Pancreas (tissue), 10 donors: Measurements from ENCODE around the gene TNS3. TPM values are rescaled to one million over a fixed set of nuclear protein-coding genes. Genes with fewer than 3 reads are reported as not detected.

ENCODE experiments used
- ATAC-seq, 4 donors: fragments of 200-7000 bp; cut with Tn5 transposase; one replicate each; pipeline versions ENCODE4 v1.8.0 to v1.9.1; 2020; ENCODE audit warnings: mild to moderate bottlenecking in 4 of 4, moderate library complexity in 4 of 4
- DNase-seq, 6 donors: peaks; one replicate each; pipeline ENCODE4 v3.0.0-alpha.2; 2020
- FAIRE-seq: peaks from 2 replicates; lab custom pipeline; 2012; peaks lifted over from hg19 to GRCh38; lab: Jason Lieb, UNC
- H3K27ac ChIP-seq, 4 donors: fragments of 200-600 bp; sonication (generic); 1 replicate in 3 of 4; 2 replicates in 1 of 4; pipeline versions ENCODE4 v1.5.0 to v1.8.0; 2020
- H3K27me3 ChIP-seq, 4 donors: fragments of 200-600 bp; one replicate each; pipeline ENCODE4 v1.8.0; 2021
- H3K36me3 ChIP-seq, 3 donors: fragments of 200-600 bp; sonication (generic) in 1 of 3; one replicate each; pipeline versions ENCODE4 v1.5.0 to v1.8.0; 2020 to 2021
- H3K4me1 ChIP-seq, 3 donors: fragments of 200-600 bp; one replicate each; pipeline ENCODE4 v1.8.0; 2021
- H3K4me3 ChIP-seq, 4 donors: fragments of 200-600 bp; sonication (generic) in 2 of 4; one replicate each; pipeline versions ENCODE4 v1.5.0 to v1.8.0; 2020 to 2021
- H3K9me3 ChIP-seq, 4 donors: fragments of 200-600 bp; one replicate each; pipeline ENCODE4 v1.8.0; 2021
- WGBS, 2 donors: extraction: QIAGEN DNeasy Blood & Tissue Kit; methylation state at CpG; one replicate each; pipeline ENCODE4 v1.1.7; 2013; 5-methylcytosine and 5-hydroxymethylcytosine counted together
- intact Hi-C, 3 donors: fragments of 100-400 bp; cut with DNase I; formaldehyde crosslinking; loops; one replicate each; pipeline versions ENCODE4 v1.11.1 to v1.14.2; 2022
- polyA plus RNA-seq, 2 donors: library from polyadenylated mRNA; stranded (reverse); fragments of 200-250 nt; gene quantifications; one replicate each; pipeline ENCODE4 v1.2.3, GENCODE V29; 2013
- total RNA-seq, 6 donors: library from RNA; stranded (reverse); fragmentation: NEBNext Ultra II Directional in 4 of 6; extraction: Animal tissue kit (Norgen Biotek cat#: 25700) in 4 of 6; gene quantifications; one replicate each; pipeline versions ENCODE4 v1.2.1 to v1.2.4, GENCODE V29; 2021 to 2023
- TF ChIP-seq, protein P1 (sequence below), 4 donors: fragments of 200-600 bp; sonication (generic) in 3 of 4; IDR thresholded peaks; one replicate each; pipeline versions ENCODE4 v1.5.0 to v1.8.0; 2021; ENCODE audit warnings: antibody characterized with exemption in 4 of 4
- donor health status: healthy with polysubstance abuse.
- donor health status: DM: no; HTN: no; CAD: no; lungs with moderate emphysema.
- donor health status: DM: no; HTN: no; CAD: no.
- donor health status: control.
- donor health status: control.
- donor health status: Bipolar disorder and iron deficiency.
- donor health status: DM: yes; HTN: yes; CAD: no.
- donor health status: DM: no; HTN: no; CAD: no.
- donor health status: DM: no; HTN: no; CAD: no.
- donor health status: DM: yes; HTN: yes; CAD: no.

Gene TNS3
- total and polyA plus RNA-seq, 8 donors: 28.0 to 125 (median 91.2) TPM

GRCh38 chr7:47394751-47395252 is 187.1 kb downstream of the TNS3 start:
- TF ChIP-seq, protein P1, sequence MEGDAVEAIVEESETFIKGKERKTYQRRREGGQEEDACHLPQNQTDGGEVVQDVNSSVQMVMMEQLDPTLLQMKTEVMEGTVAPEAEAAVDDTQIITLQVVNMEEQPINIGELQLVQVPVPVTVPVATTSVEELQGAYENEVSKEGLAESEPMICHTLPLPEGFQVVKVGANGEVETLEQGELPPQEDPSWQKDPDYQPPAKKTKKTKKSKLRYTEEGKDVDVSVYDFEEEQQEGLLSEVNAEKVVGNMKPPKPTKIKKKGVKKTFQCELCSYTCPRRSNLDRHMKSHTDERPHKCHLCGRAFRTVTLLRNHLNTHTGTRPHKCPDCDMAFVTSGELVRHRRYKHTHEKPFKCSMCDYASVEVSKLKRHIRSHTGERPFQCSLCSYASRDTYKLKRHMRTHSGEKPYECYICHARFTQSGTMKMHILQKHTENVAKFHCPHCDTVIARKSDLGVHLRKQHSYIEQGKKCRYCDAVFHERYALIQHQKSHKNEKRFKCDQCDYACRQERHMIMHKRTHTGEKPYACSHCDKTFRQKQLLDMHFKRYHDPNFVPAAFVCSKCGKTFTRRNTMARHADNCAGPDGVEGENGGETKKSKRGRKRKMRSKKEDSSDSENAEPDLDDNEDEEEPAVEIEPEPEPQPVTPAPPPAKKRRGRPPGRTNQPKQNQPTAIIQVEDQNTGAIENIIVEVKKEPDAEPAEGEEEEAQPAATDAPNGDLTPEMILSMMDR (IDR thresholded peaks at IDR 0.05): no peak
- Histone ChIP-seq H3K27me3 (no peaks in the 10 kb centered on the region), H3K4me1 (peaks cover 9 to 16% (median 13%) of the 10 kb centered on the region in 3 donors), H3K27ac (no peak overlapping the region), H3K4me3 (no peak overlapping the region), H3K9me3 (no peaks in the 10 kb centered on the region), H3K36me3 (peaks cover 6 to 57% (median 17%) of the 10 kb centered on the region in 3 donors)
- ATAC-seq (no peak), FAIRE-seq (no peak), DNase-seq (peak in 1 of 6 donors; percentile 38)
- WGBS, 2 donors: 91 to 95% methylated on average over 11 of the region's 11 CpGs
- intact Hi-C loops: no loop called here

GRCh38 chr7:47394216-47394615 is 187.7 kb downstream of the TNS3 start:
- TF ChIP-seq, protein P1 (IDR thresholded peaks at IDR 0.05): no peak
- Histone ChIP-seq H3K27ac (no peak overlapping the region), H3K4me3 (no peak overlapping the region), H3K9me3 (no peaks in the 10 kb centered on the region), H3K27me3 (no peaks in the 10 kb centered on the region), H3K4me1 (peaks cover 9 to 16% (median 13%) of the 10 kb centered on the region in 3 donors), H3K36me3 (peaks cover 6 to 55% (median 15%) of the 10 kb centered on the region in 3 donors)
- 82 to 88% methylated on average over 6 of the region's 6 CpGs for WGBS, 2 donors
- intact Hi-C loops: no loop called here
- DNase-seq (peak in 1 of 6 donors; percentile 35), FAIRE-seq (no peak), ATAC-seq (no peak)

DNA sequence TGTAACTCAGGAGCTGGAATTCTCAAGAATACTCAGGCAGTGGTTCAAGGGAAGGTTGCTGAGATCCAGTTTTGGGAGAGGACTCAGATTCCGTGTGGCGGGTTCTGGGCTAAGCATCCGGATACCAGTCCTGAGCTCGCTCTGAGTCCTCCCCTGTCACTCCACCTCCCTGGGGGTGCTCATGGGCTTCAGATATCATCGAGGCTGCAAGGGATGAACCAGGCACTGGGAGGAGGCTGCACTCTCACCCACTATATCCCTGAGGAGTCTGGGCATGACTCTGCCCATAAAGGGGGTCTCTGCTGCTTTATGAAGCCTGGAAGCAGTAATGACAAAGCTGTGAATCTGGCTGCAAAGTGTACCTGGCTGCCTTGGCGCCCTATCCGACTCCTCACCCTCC is 188.5 kb downstream of the TNS3 start:
- WGBS, 2 donors: 83 to 91% methylated on average over 7 of the region's 7 CpGs
- DNase-seq (peak in 1 of 6 donors; percentile 33), FAIRE-seq (no peak), ATAC-seq (no peak)
- Histone ChIP-seq H3K9me3 (no peaks in the 10 kb centered on the region), H3K4me1 (peaks cover 9 to 16% (median 13%) of the 10 kb centered on the region in 3 donors), H3K36me3 (peaks cover 6 to 55% (median 15%) of the 10 kb centered on the region in 3 donors), H3K4me3 (no peak overlapping the region), H3K27ac (no peak overlapping the region), H3K27me3 (no peaks in the 10 kb centered on the region)
- intact Hi-C loops: no loop called here
- TF ChIP-seq, protein P1 (IDR thresholded peaks at IDR 0.05): no peak

GRCh38 chr7:47392241-47392759 is 189.6 kb downstream of the TNS3 start:
- Histone ChIP-seq H3K27me3 (no peaks in the 10 kb centered on the region), H3K27ac (peak overlapping the region in 1 of 4 donors; percentile 18), H3K36me3 (peaks cover 6 to 54% (median 15%) of the 10 kb centered on the region in 3 donors), H3K4me1 (peaks cover 9 to 16% (median 13%) of the 10 kb centered on the region in 3 donors), H3K4me3 (no peak overlapping the region), H3K9me3 (no peaks in the 10 kb centered on the region)
- 9 to 13% methylated on average over 17 of the region's 17 CpGs for WGBS, 2 donors
- ATAC-seq (peak; percentile 73 to 90 (median 89)), FAIRE-seq (no peak), DNase-seq (peak in 5 of 6 donors; percentile 68 to 83 (median 73))
- TF ChIP-seq, protein P1 (IDR thresholded peaks at IDR 0.05): peak in 3 of 4 donors; percentile 16 to 42 (median 19)
- intact Hi-C loops: no loop called here

DNA sequence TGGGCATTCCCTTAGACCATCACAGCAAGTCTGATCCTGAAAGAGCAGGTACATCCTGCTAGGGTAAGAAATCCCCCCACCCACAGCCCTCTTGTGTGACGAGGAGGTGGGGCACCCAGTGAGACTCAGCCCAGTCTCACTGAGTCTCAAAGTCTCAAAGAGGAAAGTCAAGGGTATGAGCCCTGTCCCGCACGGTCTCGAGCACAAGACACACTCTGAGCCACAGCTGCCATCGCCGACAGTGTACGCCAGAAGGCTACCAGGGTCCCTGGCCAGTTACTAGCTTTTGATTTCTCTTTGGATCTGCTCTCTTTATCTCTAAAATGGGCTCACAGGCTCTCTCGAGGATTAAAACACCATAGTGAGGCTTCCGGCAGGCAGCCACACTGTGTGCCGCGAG is 190.2 kb downstream of the TNS3 start:
- intact Hi-C loops: no loop called here
- H3K27ac ChIP-seq: peak overlapping the region in 1 of 4 donors; percentile 18

More for the DNA sequence above, 190.2 kb downstream of the TNS3 start:
- H3K27me3 ChIP-seq: no peaks in the 10 kb centered on the region
- 72 to 74% methylated on average over 11 of the region's 11 CpGs for WGBS, 2 donors
- TF ChIP-seq, protein P1 (IDR thresholded peaks at IDR 0.05): no peak
- H3K4me1 ChIP-seq: peaks cover 9 to 16% (median 15%) of the 10 kb centered on the region in 3 donors
- ATAC-seq (peak in 2 of 4 donors; percentile 2 to 6), FAIRE-seq (no peak), DNase-seq (peak in 1 of 6 donors; percentile 51)
- H3K9me3 ChIP-seq: no peaks in the 10 kb centered on the region
- H3K36me3 ChIP-seq: peaks cover 6 to 49% (median 11%) of the 10 kb centered on the region in 3 donors
- no peak overlapping the region for H3K4me3 ChIP-seq
